ENCODE measurements around the gene GIMAP2.

DNA sequence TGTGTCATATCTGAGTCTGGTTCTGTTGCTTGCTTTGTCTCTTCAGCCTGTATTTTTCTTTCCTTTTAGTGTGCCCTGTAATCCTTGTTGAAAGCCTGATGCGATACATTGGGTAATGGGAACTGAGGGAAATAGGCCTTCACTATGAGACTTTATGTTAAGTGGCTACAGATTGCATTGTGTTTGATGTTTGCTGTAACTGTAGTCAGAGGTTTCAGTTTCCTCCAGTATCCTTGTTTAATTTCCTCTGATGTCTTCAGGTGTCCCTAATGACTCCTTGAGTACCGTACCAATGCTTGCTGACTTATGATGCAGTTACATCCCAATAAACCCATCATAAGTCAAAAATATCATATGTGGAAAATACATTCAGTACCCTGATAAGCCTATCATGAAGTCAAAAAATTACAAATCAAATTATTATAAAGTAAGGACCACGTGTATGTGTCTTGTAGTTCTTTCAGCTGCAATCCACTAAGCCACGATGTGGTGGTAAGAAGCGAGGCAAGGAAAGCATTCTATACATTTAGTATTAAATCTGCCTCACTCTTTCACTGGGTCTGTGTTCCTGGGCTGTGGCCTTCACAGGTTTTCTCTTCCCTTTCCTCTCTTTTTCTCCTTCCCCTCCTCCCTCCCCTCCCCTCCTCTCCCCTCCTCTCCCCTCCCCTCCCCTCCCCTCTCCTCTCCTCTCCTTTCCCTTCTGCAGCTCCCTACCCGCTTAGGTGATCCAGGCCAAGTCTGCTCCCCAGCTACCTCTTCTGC lies 40.1 kb upstream of the GIMAP2 start:
- TF ChIP-seq, protein P1, sequence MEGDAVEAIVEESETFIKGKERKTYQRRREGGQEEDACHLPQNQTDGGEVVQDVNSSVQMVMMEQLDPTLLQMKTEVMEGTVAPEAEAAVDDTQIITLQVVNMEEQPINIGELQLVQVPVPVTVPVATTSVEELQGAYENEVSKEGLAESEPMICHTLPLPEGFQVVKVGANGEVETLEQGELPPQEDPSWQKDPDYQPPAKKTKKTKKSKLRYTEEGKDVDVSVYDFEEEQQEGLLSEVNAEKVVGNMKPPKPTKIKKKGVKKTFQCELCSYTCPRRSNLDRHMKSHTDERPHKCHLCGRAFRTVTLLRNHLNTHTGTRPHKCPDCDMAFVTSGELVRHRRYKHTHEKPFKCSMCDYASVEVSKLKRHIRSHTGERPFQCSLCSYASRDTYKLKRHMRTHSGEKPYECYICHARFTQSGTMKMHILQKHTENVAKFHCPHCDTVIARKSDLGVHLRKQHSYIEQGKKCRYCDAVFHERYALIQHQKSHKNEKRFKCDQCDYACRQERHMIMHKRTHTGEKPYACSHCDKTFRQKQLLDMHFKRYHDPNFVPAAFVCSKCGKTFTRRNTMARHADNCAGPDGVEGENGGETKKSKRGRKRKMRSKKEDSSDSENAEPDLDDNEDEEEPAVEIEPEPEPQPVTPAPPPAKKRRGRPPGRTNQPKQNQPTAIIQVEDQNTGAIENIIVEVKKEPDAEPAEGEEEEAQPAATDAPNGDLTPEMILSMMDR (IDR thresholded peaks at IDR 0.05 in 4 of 5, conservative IDR thresholded peaks at IDR 0.05 in 1 of 5): no peak
- TF ChIP-seq POLR2A (IDR thresholded peaks at IDR 0.05): no peak
